Measurements from ENCODE around the gene PTPN23.

DNA sequence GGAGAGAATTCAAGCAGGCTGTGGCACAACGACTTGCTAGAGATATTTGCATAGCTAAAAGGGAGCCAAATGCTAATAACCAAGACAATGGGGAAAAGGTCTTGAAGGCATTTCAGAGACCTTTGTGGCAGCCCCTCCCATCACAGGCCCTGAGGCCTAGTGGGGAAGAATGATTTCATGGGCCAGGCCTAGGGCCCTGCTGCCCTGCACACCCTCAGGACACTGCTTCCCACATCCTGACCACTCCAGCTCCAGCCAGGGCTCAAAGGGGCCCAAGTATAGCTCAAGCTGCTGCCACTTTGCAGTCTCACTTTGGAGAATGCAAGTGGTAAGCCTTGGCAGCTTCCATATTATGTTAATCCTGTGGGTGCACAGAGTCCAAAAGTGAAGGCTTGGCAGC, 21.5 kb upstream of the PTPN23 start:
- TF ChIP-seq CTCF (IDR thresholded peaks at IDR 0.05) = no peak
- TF ChIP-seq POLR2AphosphoS5 (IDR thresholded peaks at IDR 0.05) = no peak
- no peak for TF ChIP-seq POLR2A (IDR thresholded peaks at IDR 0.05)

All from breast epithelium (tissue), 3 donors.